Stimulated activated effector memory CD8-positive, alpha-beta T cell treated with anti-CD3 and anti-CD28 coated beads, Interleukin-12 subunit alpha, Interleukin-12 subunit beta, amount 100 ng/mL, for 72 hours (primary cell): ENCODE data around the gene BTG2.

Experiments used
- ATAC-seq: fragments of 150-1000 bp; cut with Tn5 transposase; 2 replicates; pipeline ENCODE4 v1.10.0; 2021
- DNase-seq, 2 donors: peaks; one replicate each; pipeline ENCODE4 v3.0.0; 2021 to 2022; ENCODE audit warnings: low spot score in 2 of 2
- H3K27ac Mint-ChIP-seq: one replicate; pipeline ENCODE4 v1.8.0; 2022; ENCODE audit warnings: mild to moderate bottlenecking, mixed read lengths
- H3K36me3 Mint-ChIP-seq: one replicate; pipeline ENCODE4 v1.8.0; 2022; ENCODE audit warnings: mild to moderate bottlenecking, mixed read lengths
- H3K4me1 Mint-ChIP-seq: one replicate; pipeline ENCODE4 v1.8.0; 2022; ENCODE audit warnings: mixed read lengths
- H3K4me3 Mint-ChIP-seq: one replicate; pipeline ENCODE4 v1.8.0; 2022; ENCODE audit warnings: mild to moderate bottlenecking, mixed read lengths
- H3K9me3 Mint-ChIP-seq: one replicate; pipeline ENCODE4 v1.8.0; 2022; ENCODE audit warnings: mixed read lengths

The BTG2 gene

DNA sequence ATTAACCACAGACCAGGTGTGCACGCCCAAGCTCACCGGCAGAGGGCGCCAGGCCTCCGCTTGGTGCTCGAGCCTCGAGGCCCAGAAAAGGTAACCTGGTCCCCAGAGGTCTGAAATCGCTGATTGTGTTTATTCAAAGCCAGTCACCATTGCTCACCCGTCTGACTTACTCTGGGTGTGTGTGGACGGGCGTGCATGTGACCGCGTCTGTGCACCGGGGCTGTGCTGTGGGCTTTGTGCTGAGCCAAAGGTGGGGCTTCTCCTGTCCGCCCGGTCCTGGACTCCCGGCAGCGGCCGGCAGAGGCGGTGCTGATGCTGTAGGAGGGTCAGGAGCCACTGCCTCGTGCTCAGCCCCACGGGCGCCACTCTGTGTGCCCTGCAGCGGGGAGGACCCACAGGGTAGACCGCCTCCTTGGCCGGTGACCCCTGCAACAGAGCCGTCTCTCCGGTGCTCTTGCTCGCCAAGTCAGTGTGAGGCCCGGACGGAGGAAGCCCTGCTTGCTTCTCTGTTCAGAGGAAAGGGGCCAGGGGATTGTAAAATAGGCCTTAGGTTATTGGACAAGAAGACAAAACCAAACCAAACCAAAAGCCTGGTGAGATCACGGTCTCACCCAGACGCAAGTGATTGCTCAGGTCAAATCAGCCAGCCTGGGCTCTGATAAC is 32.0 kb upstream of the BTG2 start:
- no peaks in the 10 kb centered on the region for H3K36me3 Mint-ChIP-seq
- no peaks in the 10 kb centered on the region for H3K9me3 Mint-ChIP-seq
- ATAC-seq: peak; percentile 95
- peak overlapping the region; percentile 77 for H3K27ac Mint-ChIP-seq
- H3K4me3 Mint-ChIP-seq: peak overlapping the region; percentile 72
- peak; percentile 94 to 95 for DNase-seq
- H3K4me1 Mint-ChIP-seq: peaks cover 49% of the 10 kb centered on the region

- no peaks in the 10 kb centered on the region for H3K9me3 Mint-ChIP-seq
- peaks cover 55% of the 10 kb centered on the region for H3K4me1 Mint-ChIP-seq
- peak overlapping the region; percentile 72 for H3K4me3 Mint-ChIP-seq
- no peak for DNase-seq
- H3K27ac Mint-ChIP-seq: peak overlapping the region; percentile 77
- no peak for ATAC-seq
- no peaks in the 10 kb centered on the region for H3K36me3 Mint-ChIP-seq
Observed at GRCh38 chr1:203273869-203274602, 31.3 kb upstream of the BTG2 start.

DNA sequence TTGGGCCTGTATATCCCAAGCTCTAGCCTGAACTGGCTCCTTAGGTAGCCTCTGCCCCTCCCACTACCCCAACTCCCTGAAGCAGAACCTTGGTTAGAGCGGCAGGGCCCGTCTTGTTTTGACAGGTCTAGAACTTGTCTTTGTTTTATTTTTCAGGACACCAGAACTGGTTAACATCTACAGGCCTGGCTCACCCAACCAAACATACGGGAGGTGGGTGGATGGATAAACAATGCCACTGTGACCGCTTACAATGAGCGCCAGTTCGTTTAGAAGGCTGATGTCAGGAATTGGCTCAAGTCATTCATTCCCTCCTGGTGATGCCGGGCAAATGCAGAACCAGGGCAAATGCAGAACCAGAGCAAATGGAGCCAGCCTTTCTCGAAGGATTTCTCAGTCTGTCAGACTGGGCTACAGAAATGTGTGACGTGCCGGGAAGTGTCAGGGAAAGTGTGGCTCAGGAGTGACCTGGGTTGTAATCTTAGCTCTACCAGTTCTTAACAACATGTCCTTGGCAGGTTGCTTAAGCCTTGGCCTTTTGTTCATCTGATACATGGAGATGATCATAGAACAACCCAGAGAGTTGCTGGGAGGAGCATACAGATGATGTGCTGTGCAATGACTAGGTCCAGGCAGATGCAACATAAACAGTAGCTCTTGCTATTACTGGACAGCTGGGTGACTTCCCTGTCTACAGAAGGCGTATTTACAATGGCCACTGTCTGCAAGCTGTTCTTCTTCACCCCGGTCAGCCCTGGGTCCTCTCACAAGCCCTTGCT is 30.5 kb upstream of the BTG2 start:
- H3K9me3 Mint-ChIP-seq: no peaks in the 10 kb centered on the region
- peaks cover 60% of the 10 kb centered on the region for H3K4me1 Mint-ChIP-seq
- peak overlapping the region; percentile 72 for H3K4me3 Mint-ChIP-seq
- DNase-seq: no peak
- no peak for ATAC-seq
- no peaks in the 10 kb centered on the region for H3K36me3 Mint-ChIP-seq
- peak overlapping the region; percentile 77 for H3K27ac Mint-ChIP-seq

GRCh38 chr1:203275656-203276272 is 29.6 kb upstream of the BTG2 start:
- Mint-ChIP-seq H3K9me3 (no peaks in the 10 kb centered on the region), H3K27ac (peak overlapping the region; percentile 9)

GRCh38 chr1:203276408-203276807 is 28.9 kb upstream of the BTG2 start:
- no peaks in the 10 kb centered on the region for H3K36me3 Mint-ChIP-seq
- no peak overlapping the region for H3K27ac Mint-ChIP-seq
- DNase-seq: peak in 1 of 2 donors; percentile 42
- no peak for ATAC-seq
- no peaks in the 10 kb centered on the region for H3K9me3 Mint-ChIP-seq
- H3K4me3 Mint-ChIP-seq: no peak overlapping the region
- peaks cover 64% of the 10 kb centered on the region for H3K4me1 Mint-ChIP-seq

More at GRCh38 chr1:203275656-203276272, 29.6 kb upstream of the BTG2 start:
- no peaks in the 10 kb centered on the region for H3K36me3 Mint-ChIP-seq
- DNase-seq (no peak), ATAC-seq (no peak)
- peak overlapping the region; percentile 72 for H3K4me3 Mint-ChIP-seq
- H3K4me1 Mint-ChIP-seq: peaks cover 64% of the 10 kb centered on the region

- Mint-ChIP-seq H3K27ac (peak overlapping the region; percentile 89), H3K9me3 (no peaks in the 10 kb centered on the region), H3K4me1 (peaks cover 69% of the 10 kb centered on the region), H3K4me3 (peak overlapping the region; percentile 10), H3K36me3 (no peaks in the 10 kb centered on the region)
- peak in 1 of 2 donors; percentile 51 for DNase-seq
- ATAC-seq: no peak
Observed at GRCh38 chr1:203276916-203277545, 28.3 kb upstream of the BTG2 start.

- Mint-ChIP-seq H3K4me1 (peaks cover 75% of the 10 kb centered on the region), H3K4me3 (peak overlapping the region; percentile 10), H3K36me3 (no peaks in the 10 kb centered on the region), H3K27ac (peak overlapping the region; percentile 89), H3K9me3 (no peaks in the 10 kb centered on the region)
- DNase-seq (no peak), ATAC-seq (no peak)
Observed at GRCh38 chr1:203278082-203278884, 27.0 kb upstream of the BTG2 start.

DNA sequence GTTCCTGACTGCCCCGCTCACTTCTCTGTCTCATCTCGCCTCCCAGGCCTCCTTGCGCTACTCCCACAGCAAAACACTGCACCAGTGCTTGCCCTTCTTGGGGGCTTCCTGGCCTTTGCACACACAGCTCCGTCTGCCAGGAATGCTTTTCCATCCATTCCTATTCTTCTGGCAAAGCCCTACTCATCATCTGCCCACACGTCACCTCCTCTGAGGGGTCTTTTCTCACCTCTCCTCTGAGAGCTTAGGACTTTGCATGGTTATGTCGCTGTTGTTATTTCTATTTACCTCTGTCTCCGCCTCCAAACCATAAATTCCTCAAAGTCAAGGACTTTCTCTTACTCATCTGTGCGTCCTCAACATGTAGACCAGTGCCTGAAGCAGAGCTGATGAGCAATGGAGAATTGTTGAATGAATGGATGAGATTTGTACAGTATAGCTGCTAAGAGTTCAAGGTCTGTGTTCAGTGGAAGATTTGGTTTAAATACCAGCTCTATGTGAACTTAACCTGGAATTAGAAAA is 26.4 kb upstream of the BTG2 start:
- Mint-ChIP-seq H3K27ac (peak overlapping the region; percentile 89), H3K4me1 (peaks cover 68% of the 10 kb centered on the region), H3K36me3 (no peaks in the 10 kb centered on the region), H3K9me3 (no peaks in the 10 kb centered on the region), H3K4me3 (no peak overlapping the region)
- no peak for DNase-seq
- ATAC-seq: no peak

DNA sequence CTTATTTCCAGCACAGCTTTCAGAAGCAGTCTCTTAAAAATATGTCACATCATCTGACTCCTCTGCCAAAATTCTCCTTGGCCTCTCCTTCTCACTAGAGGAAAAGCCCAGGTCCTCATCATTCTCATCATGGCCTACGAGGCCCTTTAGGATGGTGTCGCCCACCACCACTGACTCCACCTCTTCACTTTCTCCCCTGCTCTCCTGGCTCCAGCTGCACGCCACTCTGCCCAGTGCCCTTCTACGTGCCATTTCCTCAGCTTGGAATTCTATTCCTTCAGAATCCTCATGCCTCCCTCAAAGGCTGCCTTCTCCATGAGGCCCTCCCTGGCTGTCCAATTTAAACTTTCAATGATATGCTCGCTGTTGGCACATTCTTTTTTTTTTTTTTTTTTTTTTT is 25.3 kb upstream of the BTG2 start:
- DNase-seq: no peak
- Mint-ChIP-seq H3K9me3 (no peaks in the 10 kb centered on the region), H3K4me3 (no peak overlapping the region), H3K4me1 (peaks cover 62% of the 10 kb centered on the region), H3K36me3 (no peaks in the 10 kb centered on the region), H3K27ac (no peak overlapping the region)
- no peak for ATAC-seq

- no peaks in the 10 kb centered on the region for H3K9me3 Mint-ChIP-seq
- H3K36me3 Mint-ChIP-seq: no peaks in the 10 kb centered on the region
- H3K4me1 Mint-ChIP-seq: peaks cover 59% of the 10 kb centered on the region
- no peak for DNase-seq
- H3K4me3 Mint-ChIP-seq: no peak overlapping the region
- no peak for ATAC-seq
- H3K27ac Mint-ChIP-seq: no peak overlapping the region
Observed at GRCh38 chr1:203281033-203281432, 24.3 kb upstream of the BTG2 start.

DNA sequence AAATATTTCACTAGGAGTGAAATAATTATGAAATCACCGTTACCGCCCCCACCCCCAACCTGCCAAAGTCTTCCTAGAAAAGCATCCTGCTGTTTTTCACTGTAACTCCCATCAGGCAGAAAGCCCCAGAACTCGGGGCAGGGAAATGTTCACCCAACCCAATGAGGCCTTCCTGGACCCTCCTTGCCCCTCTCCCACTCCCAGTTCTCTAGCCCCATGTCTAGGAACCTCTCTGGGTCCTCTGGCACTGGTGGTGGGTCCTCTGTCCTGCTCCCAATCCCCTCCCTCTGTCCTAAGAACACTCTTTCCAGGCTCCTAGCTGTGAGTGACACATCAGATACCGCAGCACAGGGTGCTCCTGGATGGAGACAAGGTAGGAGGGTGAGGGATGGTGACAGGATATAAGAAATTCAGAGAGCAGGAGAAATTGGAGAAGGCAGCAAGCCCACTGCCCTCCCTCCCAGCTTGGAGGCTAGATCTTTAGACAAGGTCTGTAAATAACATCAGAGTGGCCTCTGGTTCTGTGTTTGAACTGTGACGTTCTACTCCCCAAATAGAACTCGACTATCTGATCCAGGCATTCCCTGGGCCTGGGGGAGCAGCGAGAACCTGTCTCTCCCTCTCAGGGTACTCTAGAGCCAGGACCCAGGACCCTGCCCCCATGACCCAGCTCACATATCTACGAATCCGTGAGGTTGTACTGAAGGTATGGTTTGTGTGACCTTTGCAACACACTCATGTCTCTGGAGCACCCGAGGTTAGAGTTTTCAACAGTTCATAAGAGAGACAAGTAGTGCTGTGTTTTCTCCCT is 23.3 kb upstream of the BTG2 start:
- H3K36me3 Mint-ChIP-seq: peaks cover 9% of the 10 kb centered on the region
- DNase-seq: no peak
- H3K27ac Mint-ChIP-seq: peak overlapping the region; percentile 87
- ATAC-seq: no peak
- no peaks in the 10 kb centered on the region for H3K9me3 Mint-ChIP-seq
- H3K4me3 Mint-ChIP-seq: no peak overlapping the region
- peaks cover 64% of the 10 kb centered on the region for H3K4me1 Mint-ChIP-seq

GRCh38 chr1:203282720-203283542 is 22.4 kb upstream of the BTG2 start:
- no peak for ATAC-seq
- no peak for DNase-seq
- Mint-ChIP-seq H3K36me3 (peaks cover 18% of the 10 kb centered on the region), H3K27ac (peak overlapping the region; percentile 87), H3K4me3 (no peak overlapping the region), H3K9me3 (no peaks in the 10 kb centered on the region), H3K4me1 (peaks cover 64% of the 10 kb centered on the region)

DNA sequence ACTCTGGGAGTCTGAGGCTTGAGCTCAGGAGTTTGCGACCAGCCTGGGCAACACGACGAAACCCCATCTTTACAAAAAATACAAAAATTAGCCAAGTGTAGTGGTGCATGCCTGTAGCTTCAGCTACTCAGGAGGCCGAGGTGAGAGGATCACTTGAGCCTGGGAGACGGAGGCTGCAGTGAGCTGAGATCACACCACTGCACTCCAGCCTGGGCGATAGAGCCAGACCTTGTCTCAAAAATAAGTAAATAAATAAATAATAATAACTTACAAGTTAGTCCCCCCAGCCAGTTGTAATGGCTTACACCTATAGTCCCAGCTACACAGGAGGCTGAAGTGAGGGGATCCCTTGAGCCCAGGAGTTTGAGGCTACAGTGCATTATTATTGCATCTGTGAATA is 21.7 kb upstream of the BTG2 start:
- Mint-ChIP-seq H3K4me3 (no peak overlapping the region), H3K9me3 (no peaks in the 10 kb centered on the region), H3K4me1 (peaks cover 66% of the 10 kb centered on the region)

More for the DNA sequence above, 21.7 kb upstream of the BTG2 start:
- peak overlapping the region; percentile 53 for H3K27ac Mint-ChIP-seq
- DNase-seq: no peak
- peaks cover 22% of the 10 kb centered on the region for H3K36me3 Mint-ChIP-seq
- no peak for ATAC-seq
